Calu3 (cell line): Measurements from ENCODE around the gene FAM180B. TPM values are rescaled to one million over a fixed set of nuclear protein-coding genes. Genes with fewer than 3 reads are reported as not detected.

ENCODE experiments used
- Bru-seq: library from RNA; stranded (reverse); fragments of 400-500 nt; gene quantifications from one replicate; lab custom pipeline; 2021; lab: Mats Ljungman, UMichigan
- BruChase-seq, 2 experiments: library from RNA; stranded (reverse); fragments of 400-500 nt; gene quantifications; one replicate each; lab custom pipeline; 2021; lab: Mats Ljungman, UMichigan
- BruUV-seq: library from RNA; stranded (reverse); fragments of 400-500 nt; replicated peaks from 2 replicates; lab custom pipeline; 2021; lab: Mats Ljungman, UMichigan
- CTCF ChIA-PET: fragments of 300-600 bp; sonication (Branson Sonifier 250); formaldehyde crosslinking; loops from one replicate; lab custom pipeline; 2022; ENCODE audit warnings: antibody characterized with exemption; lab: Charles Lee
- DNase-seq: peaks from one replicate; pipeline ENCODE4 v3.0.0; 2022
- H3K27ac Mint-ChIP-seq: one replicate; pipeline ENCODE4 v1.8.0; 2022; ENCODE audit warnings: mixed read lengths; ENCODE audit not compliant: unreplicated experiment
- H3K27me3 Mint-ChIP-seq: one replicate; pipeline ENCODE4 v1.8.0; 2022; ENCODE audit warnings: mixed read lengths; ENCODE audit not compliant: unreplicated experiment
- H3K36me3 Mint-ChIP-seq: one replicate; pipeline ENCODE4 v1.8.0; 2022; ENCODE audit warnings: mild to moderate bottlenecking, moderate library complexity, mixed read lengths; ENCODE audit not compliant: insufficient read depth, unreplicated experiment
- H3K4me1 Mint-ChIP-seq: one replicate; pipeline ENCODE4 v1.8.0; 2022; ENCODE audit warnings: mild to moderate bottlenecking, low read depth, mixed read lengths; ENCODE audit not compliant: unreplicated experiment
- H3K4me3 Mint-ChIP-seq: one replicate; pipeline ENCODE4 v1.8.0; 2022; ENCODE audit warnings: mild to moderate bottlenecking, low read depth, moderate library complexity, mixed read lengths; ENCODE audit not compliant: unreplicated experiment
- H3K9me3 Mint-ChIP-seq: one replicate; pipeline ENCODE4 v1.8.0; 2022; ENCODE audit warnings: low read depth, mixed read lengths; ENCODE audit not compliant: unreplicated experiment
- intact Hi-C: fragments of 100-400 bp; cut with micrococcal nuclease; formaldehyde crosslinking; loops from one replicate; pipeline ENCODE4 v1.10.0; 2022; ENCODE audit not compliant: unreplicated experiment
- long read RNA-seq: library from polyadenylated mRNA; stranded (forward); transcript quantifications from one replicate; pipeline ENCODE4 v2.0.0, GENCODE V29; 2022
- total RNA-seq: library from RNA; stranded (reverse); gene quantifications from 2 replicates; pipeline ENCODE4 v1.2.3, GENCODE V29; 2022
- TF ChIP-seq, protein P1 (sequence below): fragments of 200-600 bp; IDR thresholded peaks from one replicate; pipeline ENCODE4 v1.8.0; 2022; ENCODE audit warnings: antibody characterized with exemption; ENCODE audit not compliant: unreplicated experiment

Gene FAM180B
- total RNA-seq (not detected in 2 replicates), Bru-seq, nascent RNA (percentile 29 among the genes with signal in this experiment), BruChase-seq, experiment 1, labeled RNA remaining after a 6-hour chase (percentile 15 among the genes with signal in this experiment), BruChase-seq, experiment 2, labeled RNA remaining after a 2-hour chase (percentile 15 among the genes with signal in this experiment)
- long read RNA-seq: 0 reads

DNA sequence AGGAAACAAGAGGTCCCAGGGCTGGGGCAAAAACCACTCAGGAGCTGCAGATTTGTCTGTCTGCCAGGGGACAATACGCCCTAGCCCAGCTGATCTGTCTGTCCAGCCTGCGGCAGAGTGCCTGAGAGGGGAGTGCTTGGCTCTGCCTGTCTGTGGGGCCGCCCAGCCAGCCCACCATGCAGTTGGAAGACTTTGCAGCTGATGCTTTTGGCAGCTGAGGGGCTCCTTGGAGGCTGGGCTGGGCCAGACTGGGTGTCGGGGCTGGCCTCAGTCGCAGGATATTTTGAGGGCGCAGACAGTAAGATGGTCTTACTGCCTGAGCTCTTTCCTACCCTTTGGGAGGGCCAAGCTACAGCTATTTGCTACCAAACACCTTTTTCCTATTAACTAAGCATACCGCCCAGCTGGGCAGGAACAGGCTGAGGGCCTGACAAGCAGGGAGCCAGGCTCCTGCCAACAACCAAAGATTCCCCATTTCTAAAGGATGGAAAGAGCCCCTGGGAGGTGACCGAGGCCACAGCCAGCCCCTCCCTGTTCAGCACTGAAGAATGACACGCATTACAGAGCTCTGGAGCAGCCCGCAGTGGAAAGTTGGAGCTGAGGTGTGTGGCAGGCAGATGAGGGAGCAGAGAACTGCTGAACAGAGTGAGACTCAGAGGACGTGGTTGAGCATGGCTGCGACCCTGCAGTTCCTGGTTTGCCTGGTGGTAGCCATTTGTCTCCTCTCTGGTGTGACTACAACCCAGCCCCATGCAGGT is at the start of gene FAM180B:
TSS of gene FAM180B (plus strand) at position 581 of the 758 bp plus-strand sequence. CDS start at position 672, 91 bp downstream.
- H3K4me3 Mint-ChIP-seq: no peak within 1 kb of the TSS
- CTCF ChIA-PET: interaction anchor here (0.9 kb wide), 1 partner anchor 32 kb away, joined by 3 read pairs; no protein-coding TSS in a partner anchor
- DNase-seq: no peak

GRCh38 chr11:47536915-47537314 is 49.6 kb upstream of the FAM180B start:
- TF ChIP-seq, protein P1, sequence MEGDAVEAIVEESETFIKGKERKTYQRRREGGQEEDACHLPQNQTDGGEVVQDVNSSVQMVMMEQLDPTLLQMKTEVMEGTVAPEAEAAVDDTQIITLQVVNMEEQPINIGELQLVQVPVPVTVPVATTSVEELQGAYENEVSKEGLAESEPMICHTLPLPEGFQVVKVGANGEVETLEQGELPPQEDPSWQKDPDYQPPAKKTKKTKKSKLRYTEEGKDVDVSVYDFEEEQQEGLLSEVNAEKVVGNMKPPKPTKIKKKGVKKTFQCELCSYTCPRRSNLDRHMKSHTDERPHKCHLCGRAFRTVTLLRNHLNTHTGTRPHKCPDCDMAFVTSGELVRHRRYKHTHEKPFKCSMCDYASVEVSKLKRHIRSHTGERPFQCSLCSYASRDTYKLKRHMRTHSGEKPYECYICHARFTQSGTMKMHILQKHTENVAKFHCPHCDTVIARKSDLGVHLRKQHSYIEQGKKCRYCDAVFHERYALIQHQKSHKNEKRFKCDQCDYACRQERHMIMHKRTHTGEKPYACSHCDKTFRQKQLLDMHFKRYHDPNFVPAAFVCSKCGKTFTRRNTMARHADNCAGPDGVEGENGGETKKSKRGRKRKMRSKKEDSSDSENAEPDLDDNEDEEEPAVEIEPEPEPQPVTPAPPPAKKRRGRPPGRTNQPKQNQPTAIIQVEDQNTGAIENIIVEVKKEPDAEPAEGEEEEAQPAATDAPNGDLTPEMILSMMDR: no peak
- intact Hi-C loops: no loop called here
- Mint-ChIP-seq H3K9me3 (no peaks in the 10 kb centered on the region), H3K27ac (no peak overlapping the region), H3K4me1 (peaks cover 30% of the 10 kb centered on the region), H3K27me3 (no peaks in the 10 kb centered on the region), H3K36me3 (peaks cover 6% of the 10 kb centered on the region), H3K4me3 (no peak overlapping the region)
- DNase-seq: no peak
- CTCF ChIA-PET: no interaction called here
- no TSS peak for BruUV-seq

More for the DNA sequence above, at the start of gene FAM180B:
- TF ChIP-seq, protein P1: no peak
- H3K27ac Mint-ChIP-seq: no peak within 1 kb of the TSS
- no peaks in the 10 kb centered on the region for H3K4me1 Mint-ChIP-seq
- H3K27me3 Mint-ChIP-seq: no peaks in the 10 kb centered on the region
- H3K36me3 Mint-ChIP-seq: peaks cover 6% of the 10 kb centered on the region
- H3K9me3 Mint-ChIP-seq: no peaks in the 10 kb centered on the region
- intact Hi-C loops: no loop called here
- no TSS peak for BruUV-seq

GRCh38 chr11:47538741-47539565 is 47.5 kb upstream of the FAM180B start:
- intact Hi-C loops: no loop called here
- CTCF ChIA-PET: interaction anchor here (1.1 kb wide), 1 partner anchor 26 kb away, joined by 3 read pairs; the partner anchor contains the start of gene PTPMT1
- H3K4me1 Mint-ChIP-seq: peaks cover 30% of the 10 kb centered on the region
- no peak overlapping the region for H3K4me3 Mint-ChIP-seq
- peaks cover 6% of the 10 kb centered on the region for H3K36me3 Mint-ChIP-seq
- no peaks in the 10 kb centered on the region for H3K9me3 Mint-ChIP-seq
- TF ChIP-seq, protein P1: no peak
- H3K27ac Mint-ChIP-seq: no peak overlapping the region
- H3K27me3 Mint-ChIP-seq: no peaks in the 10 kb centered on the region
- BruUV-seq: no TSS peak
- DNase-seq: no peak

DNA sequence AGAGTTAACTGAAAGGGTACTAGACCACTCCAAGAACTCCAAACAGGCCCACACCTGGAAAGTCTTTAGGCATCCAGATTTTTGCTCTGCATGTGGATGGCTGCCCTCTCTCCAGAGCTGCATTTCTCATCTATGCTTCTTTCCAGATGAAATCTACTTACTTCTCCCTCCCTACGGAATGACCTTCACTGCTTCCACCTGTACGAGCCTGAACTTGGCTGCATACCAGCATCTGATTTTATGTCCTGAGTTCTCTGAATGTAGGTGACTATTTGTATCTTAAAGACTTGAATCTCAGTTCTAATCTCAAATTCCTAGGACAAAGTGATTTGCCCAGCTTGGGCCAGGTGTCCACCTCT is 46.8 kb upstream of the FAM180B start:
- no TSS peak for BruUV-seq
- peak overlapping the region; percentile 34 for H3K4me3 Mint-ChIP-seq
- peaks cover 13% of the 10 kb centered on the region for H3K36me3 Mint-ChIP-seq
- DNase-seq: no peak
- no peaks in the 10 kb centered on the region for H3K9me3 Mint-ChIP-seq
- CTCF ChIA-PET: interaction anchor here (0.9 to 1.1 kb wide), 2 partner anchors 26 to 56 kb away, joined by 3 read pairs; partner anchors contain the start of gene PTPMT1
- peaks cover 30% of the 10 kb centered on the region for H3K4me1 Mint-ChIP-seq
- TF ChIP-seq, protein P1: no peak
- no peaks in the 10 kb centered on the region for H3K27me3 Mint-ChIP-seq
- peak overlapping the region; percentile 21 for H3K27ac Mint-ChIP-seq
- intact Hi-C loops: no loop called here
